Activated CD4-positive, alpha-beta T cell treated with anti-CD3 and anti-CD28 coated beads for 36 hours (primary cell): Measurements from ENCODE around the gene RPS23. TPM values are rescaled to one million over a fixed set of nuclear protein-coding genes. Genes with fewer than 3 reads are reported as not detected.
A peak's percentile ranks its signal among the peaks of the same experiment; 100 is the strongest.

ENCODE experiments used
- ATAC-seq: fragments of 200-7000 bp; cut with Tn5 transposase; one replicate; pipeline ENCODE4 v1.10.0; 2021; ENCODE audit warnings: mild to moderate bottlenecking, moderate library complexity
- CTCF ChIA-PET: fragments of 350-600 bp; sonication (Branson Sonifier 250); formaldehyde crosslinking; loops from one replicate; lab custom pipeline; 2021; ENCODE audit warnings: antibody characterized with exemption; lab: Charles Lee
- POLR2A ChIA-PET: fragments of 350-600 bp; sonication (Branson Sonifier 250); formaldehyde crosslinking; loops from one replicate; lab custom pipeline; 2021; ENCODE audit warnings: antibody characterized with exemption, inconsistent platforms; lab: Charles Lee
- DNase-seq: peaks from one replicate; pipeline ENCODE4 v3.0.0-alpha.2; 2020
- H3K27ac Mint-ChIP-seq: one replicate; pipeline ENCODE4 v1.8.0; 2021; ENCODE audit warnings: mixed read lengths
- H3K27me3 Mint-ChIP-seq: one replicate; pipeline ENCODE4 v1.8.0; 2021; ENCODE audit warnings: mixed read lengths
- H3K36me3 Mint-ChIP-seq: one replicate; pipeline ENCODE4 v1.8.0; 2021; ENCODE audit warnings: low read depth, mixed read lengths
- H3K4me1 Mint-ChIP-seq: one replicate; pipeline ENCODE4 v1.8.0; 2021; ENCODE audit warnings: mixed read lengths
- H3K4me3 Mint-ChIP-seq: one replicate; pipeline ENCODE4 v1.8.0; 2021; ENCODE audit warnings: mild to moderate bottlenecking, moderate library complexity, mixed read lengths
- H3K9me3 Mint-ChIP-seq: one replicate; pipeline ENCODE4 v1.8.0; 2021; ENCODE audit warnings: low read depth, mixed read lengths
- intact Hi-C, 2 experiments: fragments of 100-400 bp; cut with DNase I in 1 of 2; cut with micrococcal nuclease in 1 of 2; formaldehyde crosslinking; loops; one replicate each; pipeline versions ENCODE4 v1.14.2 to v1.15.1; 2022 to 2024; cut with DNase I, micrococcal nuclease
- total RNA-seq, 2 experiments: library from RNA; stranded (reverse); gene quantifications; one replicate each; pipeline ENCODE4 v1.2.3, GENCODE V29; 2021

Gene RPS23
- total RNA-seq, 2 experiments from 2014 or later = 2,831 to 3,226 TPM

GRCh38 chr5:82244854-82245635 is 33.1 kb downstream of the RPS23 start:
- CTCF ChIA-PET = interaction anchor here (0.6 kb wide), 2 partner anchors 19 to 269 kb away, joined by 4 to 6 read pairs; no protein-coding TSS in a partner anchor
- Mint-ChIP-seq H3K36me3 (peaks cover 15% of the 10 kb centered on the region), H3K27ac (no peak overlapping the region), H3K4me1 (no peaks in the 10 kb centered on the region), H3K4me3 (no peak overlapping the region), H3K27me3 (no peaks in the 10 kb centered on the region), H3K9me3 (peaks cover 10% of the 10 kb centered on the region)
- POLR2A ChIA-PET = no interaction called here
- intact Hi-C loops = no loop called here
- ATAC-seq (no peak), DNase-seq (no peak)

- intact Hi-C loops = no loop called here
- Mint-ChIP-seq H3K4me1 (no peaks in the 10 kb centered on the region), H3K9me3 (peaks cover 10% of the 10 kb centered on the region), H3K36me3 (peaks cover 15% of the 10 kb centered on the region), H3K4me3 (no peak overlapping the region), H3K27me3 (no peaks in the 10 kb centered on the region), H3K27ac (no peak overlapping the region)
- ChIA-PET CTCF (interaction anchor here (0.6 kb wide), 1 partner anchor 1303 kb away, joined by 3 read pairs; no protein-coding TSS in a partner anchor), POLR2A (no interaction called here)
- DNase-seq (no peak), ATAC-seq (no peak)
Observed at GRCh38 chr5:82244151-82244550, 34.0 kb downstream of the RPS23 start.

GRCh38 chr5:82234885-82235284 is 43.3 kb downstream of the RPS23 start:
- H3K27me3 Mint-ChIP-seq = no peaks in the 10 kb centered on the region
- no peaks in the 10 kb centered on the region for H3K4me1 Mint-ChIP-seq
- intact Hi-C loops = no loop called here
- H3K27ac Mint-ChIP-seq = no peak overlapping the region
- ChIA-PET POLR2A (no interaction called here), CTCF (interaction anchor here (1.2 kb wide), 1 partner anchor 9 kb away, joined by 4 read pairs; no protein-coding TSS in a partner anchor)
- no peaks in the 10 kb centered on the region for H3K9me3 Mint-ChIP-seq
- DNase-seq = no peak
- no peak for ATAC-seq
- H3K36me3 Mint-ChIP-seq = no peaks in the 10 kb centered on the region
- H3K4me3 Mint-ChIP-seq = no peak overlapping the region

- ChIA-PET CTCF (interaction anchor here (0.6 to 3.0 kb wide), 19 partner anchors 8 to 805 kb away, joined by 3 to 16 read pairs (median 3); no protein-coding TSS in a partner anchor), POLR2A (no interaction called here)
- intact Hi-C loops = loop anchor here (1.0 to 10.0 kb wide), 4 partner anchors 51 to 800 kb away; partner anchors contain the start of gene SSBP2 (in 1 of the 2)
- Mint-ChIP-seq H3K4me3 (no peak overlapping the region), H3K4me1 (no peaks in the 10 kb centered on the region), H3K27me3 (no peaks in the 10 kb centered on the region), H3K27ac (no peak overlapping the region), H3K9me3 (no peaks in the 10 kb centered on the region), H3K36me3 (no peaks in the 10 kb centered on the region)
- ATAC-seq = peak; percentile 93
- peak; percentile 75 for DNase-seq
Observed at GRCh38 chr5:82225525-82226172, 52.5 kb downstream of the RPS23 start.
